A549 (cell line): ENCODE measurements around the gene NEMF. TPM values are rescaled to one million over a fixed set of nuclear protein-coding genes. Genes with fewer than 3 reads are reported as not detected.

Experiments
- ATAC-seq, 2 experiments: fragments of 200-7000 bp in 1 of 2; fragments of >200 bp in 1 of 2; cut with Nextera tagmentation in 1 of 2; cut with Tn5 transposase in 1 of 2; 3 replicates each; pipeline versions ENCODE4 v1.8.0 to v1.9.1; 2018 to 2020; ENCODE audit warnings: mild to moderate bottlenecking in 1 of 2, moderate library complexity in 1 of 2
- CTCF ChIA-PET: fragments of 300-600 bp; sonication (Branson Sonifier 250); formaldehyde crosslinking; extraction: SDS; loops from one replicate; lab custom pipeline; 2021; ENCODE audit warnings: antibody characterized with exemption, inconsistent platforms; lab: Yijun Ruan, JAX
- POLR2A ChIA-PET: fragments of 350-600 bp; formaldehyde crosslinking; extraction: SDS; loops from one replicate; lab custom pipeline; 2021; ENCODE audit warnings: antibody characterized with exemption, inconsistent platforms; lab: Yijun Ruan, JAX
- DNase-seq, 2 experiments: peaks; one replicate each; pipeline versions ENCODE4 v3.0.0 to v3.0.0-alpha.2; 2011 to 2016; ENCODE audit warnings: low read depth in 1 of 2, low spot score in 1 of 2
- FAIRE-seq: peaks from 2 replicates; lab custom pipeline; 2011; peaks lifted over from hg19 to GRCh38; lab: Jason Lieb, UNC
- H3K27ac ChIP-seq, 2 experiments: fragments of >200 bp; sonication (Bioruptor Twin); formaldehyde crosslinking; 3 replicates each; pipeline ENCODE4 v1.5.1; 2016 to 2017
- H3K4me1 ChIP-seq: fragments of >200 bp; sonication (Bioruptor Twin); formaldehyde crosslinking; 3 replicates; pipeline ENCODE4 v1.6.1; 2016
- H3K4me2 ChIP-seq: fragments of >200 bp; sonication (Bioruptor Twin); formaldehyde crosslinking; 3 replicates; pipeline ENCODE4 v1.6.1; 2016
- H3K4me3 ChIP-seq: fragments of >200 bp; sonication (Bioruptor Twin); formaldehyde crosslinking; 3 replicates; pipeline ENCODE4 v1.5.1; 2016
- H3K9me3 ChIP-seq: fragments of >200 bp; sonication (Bioruptor Twin); formaldehyde crosslinking; 3 replicates; pipeline ENCODE4 v1.6.1; 2016
- CBX2 ChIP-seq: fragments of 200-600 bp; sonication (generic); IDR thresholded peaks from 2 replicates; pipeline ENCODE4 v1.6.1; 2016; ENCODE audit warnings: low read depth, mild to moderate bottlenecking, borderline replicate concordance
- EP300 ChIP-seq, 2 experiments: fragments of >200 bp; sonication (Bioruptor Twin); formaldehyde crosslinking; IDR thresholded peaks; 2 replicates in 1 of 2; 3 replicates in 1 of 2; pipeline ENCODE4 v1.6.1; 2016 to 2017
- FOSB ChIP-seq: fragments of 250-450 bp; sonication (Bioruptor Pico); IDR thresholded peaks from 2 replicates; pipeline ENCODE4 v1.5.0; 2020; ENCODE audit warnings: mild to moderate bottlenecking, moderate library complexity
- FOSL2 ChIP-seq, 2 experiments: fragments of 450-650 bp in 1 of 2; fragments of >200 bp in 1 of 2; sonication (Bioruptor Twin) in 1 of 2; formaldehyde crosslinking; IDR thresholded peaks; 2 replicates each; pipeline versions ENCODE4 v1.5.0 to v1.6.1; 2016 to 2020; ENCODE audit warnings: mild to moderate bottlenecking in 1 of 2, moderate library complexity in 1 of 2
- FOXS1 ChIP-seq: fragments of 250-450 bp; sonication (Bioruptor Pico); IDR thresholded peaks from 2 replicates; pipeline ENCODE4 v1.5.0; 2020; ENCODE audit warnings: mild to moderate bottlenecking, moderate library complexity
- GATA3 ChIP-seq: IDR thresholded peaks from 2 replicates; pipeline ENCODE4 v1.6.1; 2012; ENCODE audit warnings: borderline replicate concordance
- HOXA7 ChIP-seq: fragments of 250-450 bp; sonication (Bioruptor Pico); IDR thresholded peaks from 2 replicates; pipeline ENCODE4 v1.5.0; 2020; ENCODE audit warnings: mild to moderate bottlenecking, moderate library complexity
- KDM5A ChIP-seq: fragments of 200-600 bp; sonication (generic); IDR thresholded peaks from 2 replicates; pipeline ENCODE4 v1.6.1; 2016; ENCODE audit warnings: antibody characterized with exemption, mild to moderate bottlenecking
- NPAS2 ChIP-seq: fragments of 250-450 bp; sonication (Bioruptor Pico); IDR thresholded peaks from 2 replicates; pipeline ENCODE4 v1.8.0; 2022; ENCODE audit warnings: mild to moderate bottlenecking, moderate library complexity, borderline replicate concordance
- PHF8 ChIP-seq: fragments of 200-600 bp; sonication (generic); IDR thresholded peaks from 2 replicates; pipeline ENCODE4 v1.6.1; 2016; ENCODE audit warnings: low read depth, mild to moderate bottlenecking, antibody characterized with exemption, moderate library complexity, borderline replicate concordance
- POLR2A ChIP-seq: IDR thresholded peaks from 2 replicates; pipeline ENCODE4 v1.6.1; 2012; ENCODE audit warnings: mild to moderate bottlenecking, low read length
- RAD21 ChIP-seq, 2 experiments: fragments of >200 bp in 1 of 2; sonication (Bioruptor Twin) in 1 of 2; formaldehyde crosslinking in 1 of 2; IDR thresholded peaks in 1 of 2; conservative IDR thresholded peaks in 1 of 2; 2 replicates in 1 of 2; 3 replicates in 1 of 2; pipeline ENCODE4 v1.6.1; 2012 to 2018; ENCODE audit warnings: inconsistent platforms in 1 of 2
- RCOR1 ChIP-seq: fragments of 150-350 bp; IDR thresholded peaks from 2 replicates; pipeline ENCODE4 v1.6.1; 2014; ENCODE audit warnings: antibody characterized with exemption, low read length, low read depth
- RFX5 ChIP-seq: fragments of 450-650 bp; IDR thresholded peaks from 2 replicates; pipeline ENCODE4 v1.7.1; 2014; ENCODE audit warnings: antibody characterized with exemption, mild to moderate bottlenecking, moderate library complexity
- RNF2 ChIP-seq: fragments of 200-600 bp; sonication (generic); IDR thresholded peaks from 2 replicates; pipeline ENCODE4 v1.6.1; 2016; ENCODE audit warnings: low read depth, mild to moderate bottlenecking, antibody characterized with exemption, moderate library complexity, borderline replicate concordance
- SMC3 ChIP-seq: fragments of >200 bp; sonication (Bioruptor Twin); formaldehyde crosslinking; IDR thresholded peaks from 3 replicates; pipeline ENCODE4 v1.6.1; 2018; ENCODE audit warnings: inconsistent platforms
- TFCP2L1 ChIP-seq: fragments of 250-450 bp; sonication (Bioruptor Pico); IDR thresholded peaks from 2 replicates; pipeline ENCODE4 v1.5.0; 2021; ENCODE audit warnings: mild to moderate bottlenecking
- ZNF302 ChIP-seq: fragments of 250-450 bp; sonication (Bioruptor Pico); IDR thresholded peaks from 2 replicates; pipeline ENCODE4 v1.9.0; 2021; ENCODE audit warnings: inconsistent platforms, mild to moderate bottlenecking, moderate library complexity
- WGBS: methylation state at CpG from one replicate; pipeline ENCODE4 v1.1.6; 2017; ENCODE audit errors: missing lambda C conversion rate; 5-methylcytosine and 5-hydroxymethylcytosine counted together
- polyA minus RNA-seq: library from RNA; depleted of rRNA, polyadenylated mRNA; stranded (reverse); fragments of >200 nt; gene quantifications from 2 replicates; pipeline ENCODE4 v1.2.3, GENCODE V29; 2011; rRNA and poly(A)+ RNA removed
- polyA plus RNA-seq, 4 experiments: library from polyadenylated mRNA; depleted of rRNA in 3 of 4; stranded (reverse); fragments of >200 nt; fragmentation: RNase III in 1 of 4; extraction: RNeasy Plus Mini Kit Qiagen cat#74134 plus additional on column Dnase treatment in 1 of 4; gene quantifications; 2 replicates in 3 of 4; 3 replicates in 1 of 4; pipeline ENCODE4 v1.2.3, GENCODE V29; 2011 to 2017
- TF ChIP-seq, protein P1 (sequence below): fragments of 150-350 bp; IDR thresholded peaks from 2 replicates; pipeline ENCODE4 v1.6.1; 2014; ENCODE audit warnings: low read depth, mild to moderate bottlenecking, low read length
- TF ChIP-seq, protein P2 (sequence below): fragments of >200 bp; sonication (Bioruptor Twin); formaldehyde crosslinking; IDR thresholded peaks from 2 replicates; pipeline ENCODE4 v1.6.1; 2016
- TF ChIP-seq, protein P3 (sequence below): IDR thresholded peaks from 2 replicates; pipeline ENCODE4 v1.6.1; 2012; ENCODE audit warnings: low read depth, borderline replicate concordance
- TF ChIP-seq, protein P4 (sequence below): IDR thresholded peaks from 2 replicates; pipeline ENCODE4 v1.6.1; 2012
- TF ChIP-seq, protein P5 (sequence below): fragments of 250-450 bp; sonication (Bioruptor Pico); IDR thresholded peaks from 2 replicates; pipeline ENCODE4 v1.5.0; 2021; ENCODE audit warnings: mild to moderate bottlenecking, moderate library complexity, borderline replicate concordance
- TF ChIP-seq, protein P6 (sequence below): fragments of 450-650 bp; IDR thresholded peaks from 2 replicates; pipeline ENCODE4 v1.6.1; 2014; ENCODE audit warnings: antibody characterized with exemption
- TF ChIP-seq, protein P7 (sequence below): fragments of 250-450 bp; sonication (Bioruptor Pico); IDR thresholded peaks from 2 replicates; pipeline ENCODE4 v1.5.0; 2020; ENCODE audit warnings: low read depth, mild to moderate bottlenecking, moderate library complexity

Gene NEMF, protein sequence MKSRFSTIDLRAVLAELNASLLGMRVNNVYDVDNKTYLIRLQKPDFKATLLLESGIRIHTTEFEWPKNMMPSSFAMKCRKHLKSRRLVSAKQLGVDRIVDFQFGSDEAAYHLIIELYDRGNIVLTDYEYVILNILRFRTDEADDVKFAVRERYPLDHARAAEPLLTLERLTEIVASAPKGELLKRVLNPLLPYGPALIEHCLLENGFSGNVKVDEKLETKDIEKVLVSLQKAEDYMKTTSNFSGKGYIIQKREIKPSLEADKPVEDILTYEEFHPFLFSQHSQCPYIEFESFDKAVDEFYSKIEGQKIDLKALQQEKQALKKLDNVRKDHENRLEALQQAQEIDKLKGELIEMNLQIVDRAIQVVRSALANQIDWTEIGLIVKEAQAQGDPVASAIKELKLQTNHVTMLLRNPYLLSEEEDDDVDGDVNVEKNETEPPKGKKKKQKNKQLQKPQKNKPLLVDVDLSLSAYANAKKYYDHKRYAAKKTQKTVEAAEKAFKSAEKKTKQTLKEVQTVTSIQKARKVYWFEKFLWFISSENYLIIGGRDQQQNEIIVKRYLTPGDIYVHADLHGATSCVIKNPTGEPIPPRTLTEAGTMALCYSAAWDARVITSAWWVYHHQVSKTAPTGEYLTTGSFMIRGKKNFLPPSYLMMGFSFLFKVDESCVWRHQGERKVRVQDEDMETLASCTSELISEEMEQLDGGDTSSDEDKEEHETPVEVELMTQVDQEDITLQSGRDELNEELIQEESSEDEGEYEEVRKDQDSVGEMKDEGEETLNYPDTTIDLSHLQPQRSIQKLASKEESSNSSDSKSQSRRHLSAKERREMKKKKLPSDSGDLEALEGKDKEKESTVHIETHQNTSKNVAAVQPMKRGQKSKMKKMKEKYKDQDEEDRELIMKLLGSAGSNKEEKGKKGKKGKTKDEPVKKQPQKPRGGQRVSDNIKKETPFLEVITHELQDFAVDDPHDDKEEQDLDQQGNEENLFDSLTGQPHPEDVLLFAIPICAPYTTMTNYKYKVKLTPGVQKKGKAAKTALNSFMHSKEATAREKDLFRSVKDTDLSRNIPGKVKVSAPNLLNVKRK
- polyA plus RNA-seq (2011; rRNA removed) (58.8 and 59.6 TPM in 2 replicates), polyA plus RNA-seq (2017; fragmentation: RNase III; extraction: RNeasy Plus Mini Kit Qiagen cat#74134 plus additional on column Dnase treatment) (57.0 to 60.3 TPM (median 58.3 TPM) in 3 replicates), polyA minus RNA-seq (64.6 and 73.3 TPM in 2 replicates)
- polyA plus RNA-seq (2012; cell fraction: cytosol; rRNA removed): 8.0 and 12.1 TPM in 2 replicates
- polyA plus RNA-seq (2012; cell fraction: nucleus; rRNA removed): 10.0 and 13.7 TPM in 2 replicates

DNA sequence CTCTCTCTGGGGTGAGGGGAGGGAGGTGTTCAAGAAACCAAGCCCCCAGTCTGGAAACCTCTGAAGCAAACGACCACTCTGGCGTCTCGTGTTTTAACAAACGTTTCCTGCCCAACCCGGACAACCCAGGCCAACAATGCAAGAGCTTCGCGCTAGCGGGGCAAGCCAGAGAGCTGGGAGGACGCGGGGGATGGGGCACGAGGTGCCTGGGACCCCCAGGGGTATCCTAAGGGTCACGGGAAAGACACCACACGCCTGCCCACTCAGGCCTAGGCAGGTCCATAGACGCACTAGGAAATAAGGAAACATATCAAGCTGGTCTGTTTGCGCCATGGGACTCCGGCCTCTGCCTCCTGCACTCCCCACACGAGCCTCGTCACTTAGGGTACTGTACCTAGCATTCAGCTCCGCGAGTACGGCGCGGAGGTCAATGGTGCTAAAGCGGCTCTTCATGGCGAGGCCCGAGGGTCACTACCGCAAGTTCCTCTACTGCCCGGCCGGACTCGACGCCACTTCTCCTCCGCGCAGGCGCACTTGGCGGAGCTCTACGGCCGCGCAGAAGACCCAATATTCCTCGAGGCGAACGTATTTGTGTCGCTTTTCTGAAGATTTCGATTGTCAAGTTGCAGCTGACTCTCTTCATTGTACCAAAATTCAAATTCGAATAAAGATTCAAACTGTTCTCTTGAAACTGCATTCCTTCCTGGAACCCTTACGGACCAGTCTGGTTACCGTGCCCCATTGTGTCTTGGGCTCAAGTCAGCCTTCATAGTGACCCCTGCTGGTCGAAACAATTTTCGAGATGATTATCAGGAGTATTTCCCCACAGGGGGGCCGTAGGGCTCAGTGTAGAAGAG, at the start of gene NEMF:
TSS of gene NEMF (minus strand) at position 488 of the 857 bp plus-strand sequence. CDS start at position 453, 35 bp downstream.
- POLR2A ChIA-PET: interaction anchor here (0.6 to 3.4 kb wide), 14 partner anchors 10 to 266 kb away, joined by 3 to 38 read pairs (median 4); partner anchors contain the start of genes ARF6, KLHDC2, MGAT2 and RPL36AL
- 1% methylated on average over 49 of the region's 49 CpGs for WGBS
- TF ChIP-seq EP300 (IDR thresholded peaks at IDR 0.05): no peak
- TF ChIP-seq, protein P1, sequence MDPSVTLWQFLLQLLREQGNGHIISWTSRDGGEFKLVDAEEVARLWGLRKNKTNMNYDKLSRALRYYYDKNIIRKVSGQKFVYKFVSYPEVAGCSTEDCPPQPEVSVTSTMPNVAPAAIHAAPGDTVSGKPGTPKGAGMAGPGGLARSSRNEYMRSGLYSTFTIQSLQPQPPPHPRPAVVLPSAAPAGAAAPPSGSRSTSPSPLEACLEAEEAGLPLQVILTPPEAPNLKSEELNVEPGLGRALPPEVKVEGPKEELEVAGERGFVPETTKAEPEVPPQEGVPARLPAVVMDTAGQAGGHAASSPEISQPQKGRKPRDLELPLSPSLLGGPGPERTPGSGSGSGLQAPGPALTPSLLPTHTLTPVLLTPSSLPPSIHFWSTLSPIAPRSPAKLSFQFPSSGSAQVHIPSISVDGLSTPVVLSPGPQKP: no peak
- peak; percentile 43; the same call in 2 of the 3 replicates for TF ChIP-seq SMC3
- TF ChIP-seq, protein P2, sequence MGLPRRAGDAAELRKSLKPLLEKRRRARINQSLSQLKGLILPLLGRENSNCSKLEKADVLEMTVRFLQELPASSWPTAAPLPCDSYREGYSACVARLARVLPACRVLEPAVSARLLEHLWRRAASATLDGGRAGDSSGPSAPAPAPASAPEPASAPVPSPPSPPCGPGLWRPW: no peak
- TF ChIP-seq, protein P3, sequence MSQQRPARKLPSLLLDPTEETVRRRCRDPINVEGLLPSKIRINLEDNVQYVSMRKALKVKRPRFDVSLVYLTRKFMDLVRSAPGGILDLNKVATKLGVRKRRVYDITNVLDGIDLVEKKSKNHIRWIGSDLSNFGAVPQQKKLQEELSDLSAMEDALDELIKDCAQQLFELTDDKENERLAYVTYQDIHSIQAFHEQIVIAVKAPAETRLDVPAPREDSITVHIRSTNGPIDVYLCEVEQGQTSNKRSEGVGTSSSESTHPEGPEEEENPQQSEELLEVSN: peak; percentile 78
- peak; percentile 21 to 35; a peak in 2 of 5 replicates for TF ChIP-seq RAD21 (conservative IDR thresholded peaks at IDR 0.05 in 1 of 2, IDR thresholded peaks at IDR 0.05 in 1 of 2)
- no peak for TF ChIP-seq RCOR1
- no peak for TF ChIP-seq TFCP2L1 (CRISPR knock-in tag)
- peak; percentile 59; the same call in 1 of the 2 replicates for TF ChIP-seq PHF8
- TF ChIP-seq, protein P4, sequence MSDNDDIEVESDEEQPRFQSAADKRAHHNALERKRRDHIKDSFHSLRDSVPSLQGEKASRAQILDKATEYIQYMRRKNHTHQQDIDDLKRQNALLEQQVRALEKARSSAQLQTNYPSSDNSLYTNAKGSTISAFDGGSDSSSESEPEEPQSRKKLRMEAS: peak; percentile 94
- peak; percentile 97 for TF ChIP-seq GATA3
- TF ChIP-seq HOXA7 (CRISPR knock-in tag): 0 out of 2 replicates have a peak, but pooled peaks have one; percentile 29
- no peak for TF ChIP-seq NPAS2 (CRISPR knock-in tag)
- TF ChIP-seq, protein P5, sequence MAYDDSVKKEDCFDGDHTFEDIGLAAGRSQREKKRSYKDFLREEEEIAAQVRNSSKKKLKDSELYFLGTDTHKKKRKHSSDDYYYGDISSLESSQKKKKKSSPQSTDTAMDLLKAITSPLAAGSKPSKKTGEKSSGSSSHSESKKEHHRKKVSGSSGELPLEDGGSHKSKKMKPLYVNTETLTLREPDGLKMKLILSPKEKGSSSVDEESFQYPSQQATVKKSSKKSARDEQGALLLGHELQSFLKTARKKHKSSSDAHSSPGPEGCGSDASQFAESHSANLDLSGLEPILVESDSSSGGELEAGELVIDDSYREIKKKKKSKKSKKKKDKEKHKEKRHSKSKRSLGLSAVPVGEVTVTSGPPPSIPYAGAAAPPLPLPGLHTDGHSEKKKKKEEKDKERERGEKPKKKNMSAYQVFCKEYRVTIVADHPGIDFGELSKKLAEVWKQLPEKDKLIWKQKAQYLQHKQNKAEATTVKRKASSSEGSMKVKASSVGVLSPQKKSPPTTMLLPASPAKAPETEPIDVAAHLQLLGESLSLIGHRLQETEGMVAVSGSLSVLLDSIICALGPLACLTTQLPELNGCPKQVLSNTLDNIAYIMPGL (CRISPR knock-in tag): peak; percentile 82; the same call in 1 of the 2 replicates
- TF ChIP-seq RFX5: peak; percentile 35; the same call in 1 of the 2 replicates
- peak; percentile 85 for TF ChIP-seq POLR2A
- no peak for TF ChIP-seq FOSL2 (IDR thresholded peaks at IDR 0.05)
- TF ChIP-seq FOSL2 (CRISPR knock-in tag; IDR thresholded peaks at IDR 0.05): no peak
- no peak for TF ChIP-seq FOSB (CRISPR knock-in tag)
- peak; percentile 26; the same call in 1 of the 2 replicates for TF ChIP-seq KDM5A
- no peak for TF ChIP-seq FOXS1 (CRISPR knock-in tag)
- TF ChIP-seq ZNF302: no peak
- TF ChIP-seq, protein P6, sequence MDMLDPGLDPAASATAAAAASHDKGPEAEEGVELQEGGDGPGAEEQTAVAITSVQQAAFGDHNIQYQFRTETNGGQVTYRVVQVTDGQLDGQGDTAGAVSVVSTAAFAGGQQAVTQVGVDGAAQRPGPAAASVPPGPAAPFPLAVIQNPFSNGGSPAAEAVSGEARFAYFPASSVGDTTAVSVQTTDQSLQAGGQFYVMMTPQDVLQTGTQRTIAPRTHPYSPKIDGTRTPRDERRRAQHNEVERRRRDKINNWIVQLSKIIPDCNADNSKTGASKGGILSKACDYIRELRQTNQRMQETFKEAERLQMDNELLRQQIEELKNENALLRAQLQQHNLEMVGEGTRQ: no peak
- TF ChIP-seq RNF2: no peak
- TF ChIP-seq, protein P7, sequence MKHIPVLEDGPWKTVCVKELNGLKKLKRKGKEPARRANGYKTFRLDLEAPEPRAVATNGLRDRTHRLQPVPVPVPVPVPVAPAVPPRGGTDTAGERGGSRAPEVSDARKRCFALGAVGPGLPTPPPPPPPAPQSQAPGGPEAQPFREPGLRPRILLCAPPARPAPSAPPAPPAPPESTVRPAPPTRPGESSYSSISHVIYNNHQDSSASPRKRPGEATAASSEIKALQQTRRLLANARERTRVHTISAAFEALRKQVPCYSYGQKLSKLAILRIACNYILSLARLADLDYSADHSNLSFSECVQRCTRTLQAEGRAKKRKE (CRISPR knock-in tag): no peak
- TF ChIP-seq CBX2: no peak

More for the DNA sequence above, at the start of gene NEMF:
- peak; percentile 28 for FAIRE-seq
- CTCF ChIA-PET: interaction anchor here (0.6 to 5.9 kb wide), 31 partner anchors 9 to 711 kb away, joined by 3 to 140 read pairs (median 4); partner anchors contain the start of genes ARF6, KLHDC1, KLHDC2 and MGAT2
- peak; percentile 91 to 95 for ATAC-seq
- DNase-seq: peak; percentile 89 to 92
- H3K4me2 ChIP-seq: peak within 1 kb of the TSS; percentile 86
- no peaks in the 10 kb centered on the region for H3K9me3 ChIP-seq
- peaks cover 14% of the 10 kb centered on the region; the same call in 2 of the 3 replicates for H3K4me1 ChIP-seq
- H3K4me3 ChIP-seq: peak within 1 kb of the TSS; percentile 97
- H3K27ac ChIP-seq: peak within 1 kb of the TSS; percentile 94 to 97
